ENCODE data around the gene GPC5. TPM values are rescaled to one million over a fixed set of nuclear protein-coding genes. Genes with fewer than 3 reads are reported as not detected.

GPC5 gene
- total and polyA plus RNA-seq, 2 of the 8 experiments (the other 6 are each of a cell fraction or from before 2014, with no cell fraction given) = 0.20 to 0.39 TPM

GRCh38 chr13:91649456-91649855, 251.0 kb downstream of the GPC5 start:
- Histone ChIP-seq H3K9ac (replicated peaks in 1 of 4; ENCODE audit: extremely low read depth in 1 of 4, low read depth in 3 of 4, low read length in 3 of 4) (no peak overlapping the region), H2BK20ac (ENCODE audit: low read length) (no peak overlapping the region), H2BK5ac (ENCODE audit: low read depth, low read length) (no peak overlapping the region), H3K4ac (replicated peaks; ENCODE audit: insufficient read length, low read depth, low read length) (no peak overlapping the region), H3K9me3 (ENCODE audit: insufficient read depth in 2 of 2, low read depth in 1 of 2, low read length in 1 of 2) (no peaks in the 10 kb centered on the region), H3K56ac (replicated peaks; ENCODE audit: insufficient read length, low read depth, low read length) (no peak overlapping the region), H2AFZ (ENCODE audit: low read length) (no peak overlapping the region), H3K79me2 (ENCODE audit: control insufficient read depth in 1 of 2, insufficient read depth in 2 of 2, low read length in 2 of 2) (no peaks in the 10 kb centered on the region), H3K23me2 (ENCODE audit: low read depth, low read length) (no peaks in the 10 kb centered on the region; the same call in 1 of the 2 replicates), H3K4me1 (replicated peaks in 1 of 4; ENCODE audit: control insufficient read depth in 3 of 4, insufficient read depth in 4 of 4, low read length in 3 of 4) (peaks cover 0 to 5% (median 3%) of the 10 kb centered on the region in 4 experiments; a peak in 3 of 7 replicates), H2BK12ac (ENCODE audit: low read depth, low read length) (no peak overlapping the region), H3K14ac (ENCODE audit: insufficient read length) (no peak overlapping the region), H3K36me3 (ENCODE audit: control insufficient read depth in 2 of 4, insufficient read depth in 4 of 4, low read length in 3 of 4) (no peaks in the 10 kb centered on the region), H3K27ac (ENCODE audit: low read depth, low read length) (no peak overlapping the region), H3K4me3 (ENCODE audit: extremely low read depth in 1 of 4, insufficient read depth in 2 of 4, low read depth in 3 of 4, low read length in 4 of 4) (no peak overlapping the region), H3K23ac (ENCODE audit: insufficient read length) (no peak overlapping the region), H3K18ac (ENCODE audit: extremely low read depth, low read length) (no peak overlapping the region), H4K8ac (ENCODE audit: extremely low read depth, insufficient read depth, low read length) (no peak overlapping the region), H2AK5ac (ENCODE audit: low read depth, low read length) (no peak overlapping the region), H3K4me2 (ENCODE audit: insufficient read depth in 1 of 2, low read depth in 2 of 2, low read length in 2 of 2) (no peak overlapping the region), H2BK120ac (replicated peaks; ENCODE audit: low read depth, low read length) (no peak overlapping the region), H4K20me1 (replicated peaks in 1 of 2; ENCODE audit: control insufficient read depth in 1 of 2, insufficient read depth in 2 of 2, low read length in 2 of 2) (no peaks in the 10 kb centered on the region), H4K91ac (replicated peaks; ENCODE audit: insufficient read length, low read length) (no peak overlapping the region), H2BK15ac (ENCODE audit: low read length) (no peak overlapping the region), H3K79me1 (ENCODE audit: low read depth, low read length) (no peaks in the 10 kb centered on the region), H3K27me3 (replicated peaks in 1 of 4; ENCODE audit: control insufficient read depth in 3 of 4, extremely low read depth in 1 of 4, insufficient read depth in 3 of 4, low read length in 3 of 4) (no peaks in the 10 kb centered on the region), H4K5ac (ENCODE audit: insufficient read length, low read depth, low read length) (no peak overlapping the region)
- no peak for TF ChIP-seq ATF3 (IDR thresholded peaks at IDR 0.05; ENCODE audit: insufficient read depth, low read depth, low read length)
- TF ChIP-seq TAF7 (optimal IDR thresholded peaks at IDR 0.05; ENCODE audit: borderline replicate concordance, low read depth, low read length) = no peak
- TF ChIP-seq ZNF274 (IDR thresholded peaks at IDR 0.05; ENCODE audit: borderline replicate concordance, extremely low read depth, low read length) = no peak
- no peak for TF ChIP-seq E2F6 (IDR thresholded peaks at IDR 0.05)
- TF ChIP-seq TBP (IDR thresholded peaks at IDR 0.05; ENCODE audit: low read depth, low read length) = no peak
- no peak for TF ChIP-seq KDM1A (IDR thresholded peaks at IDR 0.05; ENCODE audit: borderline replicate concordance, low read length)
- TF ChIP-seq SAP30 (IDR thresholded peaks at IDR 0.05; ENCODE audit: insufficient read depth, insufficient replicate concordance, low read length) = no peak
- no peak for TF ChIP-seq SP2 (IDR thresholded peaks at IDR 0.05; ENCODE audit: low read length)
- DNase-seq (ENCODE audit: low read depth in 1 of 2, low spot score in 2 of 2) = no peak
- CTCF ChIA-PET (ENCODE audit: partially characterized antibody) = interaction anchor here (0.6 to 1.0 kb wide), 2 partner anchors 21 to 66 kb away, joined by 3 read pairs; no protein-coding TSS in a partner anchor
- WGBS, 2 experiments (ENCODE audit: extremely low coverage in 1 of 2, insufficient coverage in 1 of 2, insufficient read length in 1 of 2, insufficient replicate concordance in 2 of 2, low coverage in 1 of 2, low lambda C conversion rate in 2 of 2, missing lambda C conversion rate in 1 of 2) = 92% methylated on average over 2 of the region's 2 CpGs; no CpG with 5 or more reads in 1 of the 2 experiments
- no peak for FAIRE-seq
- POLR2A ChIA-PET (ENCODE audit: partially characterized antibody) = no interaction called here

Data from H1 (cell line).